HUES64 (cell line): ENCODE results near the gene IL11RA.
"Not testable (repeated sequence)": the region's sequence is repeated elsewhere in the genome, so short reads cannot be mapped to it uniquely, and the experiment has no call there.

ENCODE experiments used
- H3K27ac ChIP-seq: 2 replicates; pipeline ENCODE4 v1.7.0; 2013; ENCODE audit warnings: low read depth, low read length, inconsistent platforms
- H3K27me3 ChIP-seq: 2 replicates; pipeline ENCODE4 v1.6.1; 2013; ENCODE audit warnings: mild to moderate bottlenecking, low read length; ENCODE audit not compliant: insufficient read depth
- H3K36me3 ChIP-seq: 2 replicates; pipeline ENCODE4 v1.6.1; 2013; ENCODE audit warnings: mild to moderate bottlenecking, low read length; ENCODE audit not compliant: insufficient read depth
- H3K4me1 ChIP-seq: 2 replicates; pipeline ENCODE4 v1.6.1; 2013; ENCODE audit warnings: mild to moderate bottlenecking, low read length, moderate library complexity; ENCODE audit not compliant: insufficient read depth
- H3K4me3 ChIP-seq: 2 replicates; pipeline ENCODE4 v1.5.1; 2013; ENCODE audit warnings: mild to moderate bottlenecking, low read length, moderate library complexity
- H3K9ac ChIP-seq: 2 replicates; pipeline ENCODE4 v1.6.1; 2013; ENCODE audit warnings: mild to moderate bottlenecking, low read depth, low read length
- H3K9me3 ChIP-seq: 2 replicates; pipeline ENCODE4 v1.6.1; 2013; ENCODE audit warnings: low read depth, low read length; ENCODE audit not compliant: insufficient read depth
- WGBS: fragments of 150-250, 120-280 bp; methylation state at CpG from one replicate; pipeline ENCODE4 v1.1.7; 2013; ENCODE audit warnings: missing lambda C conversion rate; 5-methylcytosine and 5-hydroxymethylcytosine counted together

IL11RA gene

DNA sequence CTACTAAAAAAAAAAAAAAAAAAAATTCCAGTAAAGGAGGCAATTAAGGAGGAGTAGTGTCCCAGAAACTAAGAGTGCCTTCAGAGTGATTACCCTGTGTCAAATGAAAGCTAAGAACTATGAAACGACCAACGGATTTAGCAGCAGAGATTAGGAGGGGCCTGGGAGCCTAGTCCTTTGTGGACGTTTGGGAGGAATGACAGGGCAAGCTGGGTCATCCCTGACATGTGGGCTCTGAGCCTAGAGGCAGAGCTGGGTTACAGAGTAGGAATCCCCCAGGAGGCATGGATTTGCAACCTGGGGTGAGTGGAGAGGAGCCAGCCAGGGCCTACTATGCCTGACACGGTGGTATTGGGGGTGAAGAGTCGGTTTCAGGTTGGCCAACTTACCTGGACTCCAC, 18.8 kb upstream of the IL11RA start:
- Histone ChIP-seq H3K27ac (no peak overlapping the region), H3K36me3 (peaks cover 8% of the 10 kb centered on the region), H3K4me1 (peaks cover 4% of the 10 kb centered on the region; the same call in 1 of the 2 replicates), H3K27me3 (peaks cover 54% of the 10 kb centered on the region), H3K4me3 (no peak overlapping the region), H3K9ac (no peak overlapping the region), H3K9me3 (no peaks in the 10 kb centered on the region)
- WGBS = 63% methylated on average over 5 of the region's 5 CpGs

- Histone ChIP-seq H3K36me3 (peaks cover 8% of the 10 kb centered on the region), H3K9me3 (no peaks in the 10 kb centered on the region), H3K4me3 (no peak overlapping the region), H3K27ac (no peak overlapping the region), H3K4me1 (peaks cover 8% of the 10 kb centered on the region; the same call in 1 of the 2 replicates), H3K27me3 (peaks cover 46% of the 10 kb centered on the region), H3K9ac (no peak overlapping the region)
- WGBS = 29% methylated on average over 3 of the region's 3 CpGs
These were observed 18.0 kb upstream of the IL11RA start for GRCh38 chr9:34633851-34634550.

GRCh38 chr9:34634551-34635248, 17.3 kb upstream of the IL11RA start:
- Histone ChIP-seq H3K4me3 (no peak overlapping the region), H3K36me3 (peaks cover 8% of the 10 kb centered on the region), H3K27ac (no peak overlapping the region), H3K27me3 (peaks cover 41% of the 10 kb centered on the region), H3K4me1 (peaks cover 8% of the 10 kb centered on the region; the same call in 1 of the 2 replicates), H3K9ac (no peak overlapping the region), H3K9me3 (no peaks in the 10 kb centered on the region)
- 90% methylated on average over 3 of the region's 3 CpGs for WGBS

DNA sequence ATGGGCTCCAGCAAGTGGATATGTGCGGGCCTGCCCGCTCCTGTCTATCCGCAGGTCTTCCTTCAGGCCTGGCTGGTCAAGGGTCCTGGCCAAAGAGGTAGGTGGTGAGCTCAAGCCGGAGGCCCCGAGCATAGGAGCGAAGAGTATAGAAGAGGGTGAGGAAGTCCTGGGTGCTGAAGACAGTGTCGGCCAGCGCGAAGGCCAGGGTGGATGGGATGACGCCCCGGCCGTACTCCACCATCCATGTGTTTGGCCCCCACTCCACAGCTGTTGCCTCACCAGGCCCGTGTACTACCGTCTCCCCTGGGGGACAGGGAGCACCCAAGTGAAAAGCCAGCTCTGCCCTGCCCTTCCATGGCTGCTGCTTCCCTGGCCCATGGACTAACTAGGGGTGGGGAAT, 16.4 kb upstream of the IL11RA start:
- H3K27me3 ChIP-seq = peaks cover 32% of the 10 kb centered on the region
- H3K36me3 ChIP-seq = peaks cover 8% of the 10 kb centered on the region
- H3K4me3 ChIP-seq = no peak overlapping the region
- no peaks in the 10 kb centered on the region for H3K9me3 ChIP-seq
- H3K4me1 ChIP-seq = peaks cover 8% of the 10 kb centered on the region; the same call in 1 of the 2 replicates
- WGBS = 94% methylated on average over 14 of the region's 14 CpGs
- no peak overlapping the region for H3K27ac ChIP-seq
- H3K9ac ChIP-seq = no peak overlapping the region

GRCh38 chr9:34636791-34637355, 15.1 kb upstream of the IL11RA start:
- Histone ChIP-seq H3K9ac (peak overlapping the region; percentile 74), H3K27me3 (peaks cover 19% of the 10 kb centered on the region), H3K27ac (no peak overlapping the region), H3K4me3 (peak overlapping the region; percentile 74), H3K36me3 (peaks cover 8% of the 10 kb centered on the region), H3K4me1 (peaks cover 8% of the 10 kb centered on the region; the same call in 1 of the 2 replicates), H3K9me3 (no peaks in the 10 kb centered on the region)
- 19% methylated on average over 23 of the region's 23 CpGs for WGBS

GRCh38 chr9:34637356-34638137, 14.4 kb upstream of the IL11RA start, which contains the start of gene SIGMAR1:
SIGMAR1 (minus strand) TSS chr9:34637787; CDS start chr9:34637697, 90 bp downstream.
- WGBS = under 1% methylated on average over 74 of the region's 74 CpGs

GRCh38 chr9:34638138-34638445, 13.9 kb upstream of the IL11RA start:
- Histone ChIP-seq H3K4me3 (peak overlapping the region; percentile 74), H3K9ac (no peak overlapping the region; the same call in 1 of the 2 replicates), H3K27me3 (peaks cover 10% of the 10 kb centered on the region), H3K36me3 (peaks cover 8% of the 10 kb centered on the region), H3K4me1 (peaks cover 8% of the 10 kb centered on the region; the same call in 1 of the 2 replicates), H3K9me3 (no peaks in the 10 kb centered on the region), H3K27ac (peak overlapping the region; percentile 55; the same call in 1 of the 2 replicates)
- WGBS = 22% methylated on average over 7 of the region's 7 CpGs

More at GRCh38 chr9:34637356-34638137, 14.4 kb upstream of the IL11RA start, which contains the start of gene SIGMAR1:
- peak within 1 kb of the TSS; percentile 74 for H3K9ac ChIP-seq
- H3K4me1 ChIP-seq = peaks cover 8% of the 10 kb centered on the region; the same call in 1 of the 2 replicates
- peaks cover 12% of the 10 kb centered on the region for H3K27me3 ChIP-seq
- H3K27ac ChIP-seq = peak within 1 kb of the TSS; percentile 55
- peak within 1 kb of the TSS; percentile 74 for H3K4me3 ChIP-seq
- no peaks in the 10 kb centered on the region for H3K9me3 ChIP-seq
- H3K36me3 ChIP-seq = peaks cover 8% of the 10 kb centered on the region

GRCh38 chr9:34639322-34639721, 12.7 kb upstream of the IL11RA start:
- H3K27me3 ChIP-seq, H3K27ac ChIP-seq, H3K9ac ChIP-seq, H3K4me1 ChIP-seq, H3K4me3 ChIP-seq, H3K36me3 ChIP-seq, H3K9me3 ChIP-seq: not testable (repeated sequence)
- WGBS = 93% methylated on average over 8 of the region's 8 CpGs

DNA sequence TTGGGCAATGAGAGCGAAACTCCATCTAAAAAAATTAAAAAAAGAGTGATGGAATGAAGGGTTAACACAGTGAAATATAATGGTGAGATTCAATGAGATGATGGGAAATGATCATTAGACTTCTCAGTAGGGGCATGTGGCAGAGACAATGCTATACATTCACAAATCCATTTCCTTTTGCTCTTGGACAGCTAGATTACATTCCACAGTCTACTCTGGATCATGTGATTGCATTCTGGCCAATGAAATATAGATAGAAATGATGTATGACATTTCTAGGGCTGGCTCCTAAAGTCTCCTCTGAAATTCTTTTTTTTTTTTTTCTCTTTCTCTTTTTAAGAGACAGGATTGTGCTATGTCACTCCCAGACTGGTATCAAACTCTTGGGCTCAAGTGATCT, 9.3 kb upstream of the IL11RA start:
- WGBS = 85% methylated on average over 1 of the region's 1 CpG
- Histone ChIP-seq H3K9me3 (no peaks in the 10 kb centered on the region), H3K36me3 (no peaks in the 10 kb centered on the region), H3K27me3 (peaks cover 2% of the 10 kb centered on the region; the same call in 1 of the 2 replicates), H3K4me3 (no peak overlapping the region), H3K4me1 (peaks cover 22% of the 10 kb centered on the region), H3K9ac (no peak overlapping the region), H3K27ac (no peak overlapping the region)

DNA sequence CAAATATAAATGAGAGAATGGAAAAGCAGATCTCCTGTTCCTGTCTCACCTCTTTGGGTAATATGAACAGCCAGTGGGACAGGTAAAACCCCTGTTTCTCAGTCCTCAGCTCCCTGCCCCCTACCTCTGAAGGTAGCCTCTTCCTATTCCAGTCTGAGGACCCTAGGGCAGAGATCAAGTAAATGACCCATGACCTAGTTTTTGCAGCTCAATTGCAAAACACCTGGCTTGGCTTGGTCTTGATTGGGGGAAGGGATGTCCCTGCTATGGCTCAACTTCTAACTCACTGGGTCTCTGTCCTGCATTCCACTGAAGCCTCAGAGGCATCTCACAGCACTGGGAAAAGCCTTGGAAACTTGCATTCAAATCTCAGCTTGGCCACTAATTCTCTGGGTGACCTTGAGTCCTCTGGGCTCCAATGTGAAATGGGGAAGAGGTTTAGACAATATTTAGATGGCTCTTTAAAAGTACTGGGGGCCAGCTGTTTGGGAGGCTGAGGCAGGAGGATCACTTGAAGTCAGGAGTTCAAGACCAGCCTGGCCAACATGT, 7.1 kb upstream of the IL11RA start:
- peaks cover 17% of the 10 kb centered on the region for H3K36me3 ChIP-seq
- peaks cover 19% of the 10 kb centered on the region for H3K4me1 ChIP-seq
- H3K4me3 ChIP-seq = no peak overlapping the region
- no peak overlapping the region for H3K9ac ChIP-seq
- H3K9me3 ChIP-seq = no peaks in the 10 kb centered on the region
- H3K27me3 ChIP-seq = no peaks in the 10 kb centered on the region
- peak overlapping the region; percentile 63; the same call in 1 of the 2 replicates for H3K27ac ChIP-seq
